ENCODE results near the gene CREB3L1.

The CREB3L1 gene

DNA sequence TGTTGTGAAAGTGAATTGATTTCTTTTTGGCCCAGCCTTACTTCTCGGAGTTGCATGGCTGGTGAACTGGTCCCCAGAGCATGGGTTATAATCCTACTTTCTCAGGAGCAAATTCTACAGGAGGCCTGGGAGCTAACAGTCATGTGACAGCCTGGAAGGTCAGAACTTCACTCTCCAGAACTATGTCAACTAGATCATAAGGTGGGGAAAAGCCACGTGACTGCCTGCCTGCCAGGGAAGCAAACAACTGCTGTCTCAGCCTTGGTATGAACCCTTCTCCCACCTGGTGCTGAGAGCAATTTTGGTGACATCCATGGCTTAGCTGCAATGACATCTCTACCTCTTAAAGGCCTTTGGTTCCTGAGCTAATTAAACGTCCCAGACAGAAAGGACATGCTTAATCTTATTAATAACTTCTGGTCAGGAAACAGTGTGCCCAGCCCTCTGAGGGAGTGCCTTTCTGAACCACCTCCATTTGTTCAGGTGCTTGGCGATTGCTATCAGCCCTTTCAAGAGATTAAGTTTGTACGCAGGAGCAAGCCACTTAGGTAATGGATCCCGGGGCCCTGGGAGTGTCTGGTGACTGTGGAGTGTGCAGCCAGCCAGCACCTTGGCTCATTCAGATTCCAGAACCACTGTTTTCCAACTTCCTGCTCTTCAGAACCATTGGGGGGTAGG is 1.4 kb upstream of the CREB3L1 start:
- DNase-seq = peak; percentile 39

GRCh38 chr11:46277313-46277621 is 195 bp upstream of the CREB3L1 start:
- no peak for DNase-seq

GRCh38 chr11:46278387-46279125 is 1.1 kb downstream of the CREB3L1 start:
- DNase-seq = no peak

- peak; percentile 15 for DNase-seq
Measured at GRCh38 chr11:46279126-46280099, 2.0 kb downstream of the CREB3L1 start.

DNA sequence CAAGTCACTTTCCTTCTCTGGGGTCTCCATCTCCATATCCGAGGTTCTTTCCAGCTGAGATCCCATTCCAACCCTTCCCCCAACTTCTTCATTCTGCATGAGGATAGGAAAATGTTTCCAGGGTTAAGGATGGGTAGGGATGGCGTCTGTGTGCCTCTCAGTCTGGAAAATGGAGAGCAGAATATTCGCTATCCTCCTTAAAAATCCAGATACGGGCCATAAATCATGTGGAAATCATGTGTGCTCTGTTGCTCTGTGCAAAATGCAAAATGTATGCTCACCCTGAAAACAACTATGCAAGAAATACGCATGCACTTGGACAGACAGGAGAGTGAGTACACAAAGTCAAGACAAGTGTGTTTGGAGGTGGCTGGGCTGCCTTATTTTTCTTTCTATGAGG is 3.2 kb downstream of the CREB3L1 start:
- DNase-seq = no peak

DNA sequence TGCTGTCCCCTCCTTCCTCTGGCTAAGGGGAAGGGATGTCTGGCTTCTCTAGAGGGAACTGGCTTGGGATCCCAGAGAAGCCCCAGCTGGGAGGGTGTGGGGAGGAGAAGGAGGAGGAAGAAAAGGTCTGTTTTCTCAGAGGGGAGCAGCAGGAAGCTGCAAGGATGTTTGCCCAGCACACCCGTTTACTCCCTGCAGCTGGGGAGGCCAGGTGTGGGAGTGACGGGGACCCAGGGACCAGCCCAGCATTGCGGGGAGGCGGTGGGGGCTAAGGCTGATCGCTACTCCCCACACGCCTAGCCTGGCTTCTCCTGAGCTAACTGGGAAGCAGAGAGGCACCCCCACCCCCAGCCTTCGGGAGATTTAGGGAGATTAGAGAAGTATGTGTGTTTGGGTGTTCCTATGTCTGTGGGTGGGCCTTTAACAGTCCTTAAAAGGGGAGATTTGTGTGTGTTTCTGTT is 3.9 kb downstream of the CREB3L1 start:
- no peak for DNase-seq

DNA sequence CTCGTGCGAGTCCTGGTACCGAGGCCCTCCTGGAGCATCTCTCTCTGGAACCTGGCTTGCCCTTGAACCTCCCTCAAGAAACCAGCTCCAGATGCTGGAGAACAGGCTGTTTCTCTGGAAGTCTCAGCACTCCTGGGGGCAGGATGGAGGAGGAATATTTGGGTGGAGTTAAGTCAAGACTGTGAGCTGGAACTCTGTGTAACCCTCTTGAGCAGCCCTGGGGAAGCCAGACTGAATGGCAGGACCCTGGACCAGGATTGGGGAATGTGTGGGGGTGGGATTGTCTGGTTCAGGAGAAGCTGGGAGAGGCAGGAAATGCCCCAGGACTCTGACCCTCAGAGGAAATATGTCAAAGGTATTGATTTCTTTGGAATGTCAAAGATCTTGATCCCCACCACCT is 7.7 kb downstream of the CREB3L1 start:
- DNase-seq = no peak

DNA sequence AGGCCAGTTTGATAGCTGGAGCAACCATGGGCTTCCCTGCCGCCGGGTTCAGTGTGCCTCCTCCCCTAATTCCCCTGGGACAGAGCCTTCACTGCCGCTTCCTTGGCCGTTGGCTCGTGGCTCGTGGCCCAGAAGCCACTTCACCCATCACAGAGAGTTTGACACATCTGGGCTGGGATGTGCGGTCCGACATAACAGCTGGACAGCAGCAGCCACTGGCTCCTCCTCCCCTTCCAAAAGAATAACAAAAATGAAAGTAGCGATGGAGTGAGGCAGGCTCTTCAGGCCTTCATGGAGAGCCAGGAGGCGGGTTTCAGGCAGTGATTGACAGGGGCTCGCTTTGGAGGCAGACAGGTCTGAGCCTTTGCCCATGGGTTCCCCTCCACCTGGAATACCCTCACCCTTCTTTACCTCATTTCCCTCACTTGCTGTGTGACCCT is 8.2 kb downstream of the CREB3L1 start:
- no peak for DNase-seq

DNA sequence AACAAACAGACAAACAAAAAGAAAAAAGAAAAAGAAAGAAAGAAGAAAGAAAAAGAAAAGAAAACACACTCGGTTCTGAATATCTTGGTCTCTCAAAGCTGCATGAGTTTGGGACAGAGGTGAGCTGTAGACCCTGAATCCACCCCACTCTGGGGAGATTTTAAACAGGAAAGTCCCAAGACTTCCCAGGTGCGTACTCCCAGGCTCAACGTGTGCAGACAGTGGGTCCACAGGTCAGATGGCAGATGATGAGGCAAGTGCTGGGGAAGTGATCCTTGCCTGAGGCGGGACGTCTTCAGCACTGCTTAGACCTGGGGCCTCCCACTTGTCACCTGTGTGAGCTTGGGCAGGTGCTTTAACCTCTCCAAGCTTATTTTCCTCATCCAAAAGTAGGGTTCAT is 9.3 kb downstream of the CREB3L1 start:
- no peak for DNase-seq

DNA sequence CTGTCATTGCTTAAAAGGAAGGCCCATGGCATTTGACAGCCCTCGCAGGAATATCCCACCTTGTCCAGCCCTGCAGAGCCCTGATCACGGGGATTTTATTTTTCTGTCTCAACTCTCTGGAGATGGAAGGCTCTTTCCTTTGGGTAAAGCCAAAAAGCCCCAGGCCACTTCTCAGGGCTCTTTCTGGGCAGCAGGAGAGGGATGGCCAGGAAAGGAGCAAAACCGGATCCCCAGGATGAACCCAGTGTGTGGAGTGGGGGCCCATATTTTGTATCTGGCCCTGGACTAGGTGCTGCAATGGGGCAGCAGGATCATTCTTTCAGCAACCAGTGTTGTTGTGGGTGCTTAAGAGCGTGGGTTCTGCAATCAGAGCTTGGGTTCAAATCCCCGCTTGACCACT is 11.0 kb downstream of the CREB3L1 start:
- no peak for DNase-seq

DNA sequence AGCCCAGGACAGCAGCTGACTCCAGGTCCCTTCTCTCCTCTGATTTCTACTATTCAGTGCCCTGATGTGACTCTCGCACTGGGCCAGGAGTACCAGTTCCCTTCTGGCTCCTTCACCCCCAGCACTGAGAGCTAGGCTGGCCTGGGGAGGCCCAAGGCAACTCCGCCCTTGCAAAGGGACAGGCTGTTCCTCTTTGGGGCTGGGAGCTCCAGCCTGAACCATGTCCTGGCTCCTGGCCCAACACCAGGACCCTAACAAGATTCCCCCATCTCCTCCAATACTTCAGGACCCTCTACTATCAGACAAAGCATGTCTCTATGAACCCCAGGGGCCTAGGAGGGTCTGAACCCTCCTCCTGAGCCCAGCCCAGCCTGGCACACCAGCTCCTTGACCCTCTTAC is 12.5 kb downstream of the CREB3L1 start:
- DNase-seq = no peak

- no peak for DNase-seq
Measured at GRCh38 chr11:46290598-46291309, 13.3 kb downstream of the CREB3L1 start.

DNA sequence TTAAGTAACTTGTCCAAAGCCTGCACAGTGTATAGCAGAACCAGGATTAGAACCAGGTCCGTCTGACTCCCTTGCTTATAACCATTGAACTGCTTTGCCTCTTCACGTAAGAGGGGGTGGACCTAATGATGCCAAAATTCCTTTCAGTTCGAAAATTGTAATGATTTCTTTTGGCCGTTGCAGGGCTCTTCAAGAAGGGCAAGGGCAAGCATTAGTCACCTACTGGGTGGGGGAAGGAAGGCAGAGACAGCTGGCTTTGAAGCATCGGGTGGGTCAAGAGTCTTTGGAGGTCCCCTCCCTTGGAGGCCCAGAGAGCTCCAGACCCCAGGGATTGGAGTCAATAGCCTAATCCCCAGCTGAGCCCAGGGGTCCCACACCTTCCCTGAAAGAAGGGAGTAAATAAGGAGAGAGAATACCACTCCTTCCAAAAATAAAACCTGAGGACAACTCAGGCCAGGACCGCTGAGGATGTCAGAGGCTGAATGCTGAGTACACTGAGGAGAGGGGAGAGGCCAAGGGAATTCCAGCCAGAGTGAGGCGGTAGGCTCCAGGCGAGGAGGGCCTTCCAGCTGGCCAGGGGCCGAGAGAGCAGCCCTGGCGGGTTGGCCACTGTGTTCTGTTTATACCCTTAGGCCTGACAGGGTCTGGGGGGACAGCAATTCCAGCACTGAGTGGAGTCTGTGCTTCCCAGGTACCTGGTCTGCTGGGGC is 14.1 kb downstream of the CREB3L1 start:
- no peak for DNase-seq

DNA sequence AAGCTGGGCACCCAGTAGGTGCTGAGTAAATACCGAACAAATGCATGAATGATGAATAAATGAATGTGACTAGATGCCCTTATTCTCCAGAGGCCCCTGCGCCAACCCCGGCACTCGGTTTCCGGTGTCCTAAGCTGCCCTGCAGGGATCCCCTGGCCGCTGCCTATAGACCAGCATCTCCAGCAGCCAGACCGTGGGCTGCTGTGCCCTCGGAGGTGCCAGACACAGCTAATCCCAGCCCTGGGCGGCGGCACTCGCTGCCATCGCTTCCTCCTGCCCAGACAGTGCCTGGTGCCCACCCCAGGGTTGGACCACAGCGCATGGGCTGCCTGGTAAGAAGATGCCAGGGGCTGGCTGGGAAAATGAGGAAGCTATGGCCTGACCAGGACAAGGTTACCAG is 15.6 kb downstream of the CREB3L1 start:
- no peak for DNase-seq

DNA sequence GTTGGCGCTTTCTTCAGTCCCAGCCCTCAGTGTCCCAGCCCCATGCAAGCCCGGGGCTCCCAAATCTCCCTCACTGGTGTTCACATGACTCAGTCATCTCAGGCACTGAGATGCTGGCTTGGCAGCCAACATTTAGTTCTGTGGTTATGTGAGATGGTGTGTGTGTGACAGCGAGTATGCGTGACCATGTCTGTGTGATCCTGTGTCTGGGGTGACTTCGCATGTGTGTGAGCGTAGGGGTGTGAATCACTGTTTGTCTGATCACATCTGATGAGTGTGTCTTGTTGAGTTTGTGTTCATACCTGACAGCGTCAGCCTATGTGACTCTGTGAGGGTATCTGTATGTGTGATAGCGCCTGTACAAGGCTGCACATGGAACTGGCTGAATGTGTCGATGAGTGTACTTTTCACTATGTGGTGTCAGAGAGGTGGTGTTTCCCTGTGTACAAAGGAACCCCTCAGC is 16.2 kb downstream of the CREB3L1 start:
- DNase-seq = no peak

DNA sequence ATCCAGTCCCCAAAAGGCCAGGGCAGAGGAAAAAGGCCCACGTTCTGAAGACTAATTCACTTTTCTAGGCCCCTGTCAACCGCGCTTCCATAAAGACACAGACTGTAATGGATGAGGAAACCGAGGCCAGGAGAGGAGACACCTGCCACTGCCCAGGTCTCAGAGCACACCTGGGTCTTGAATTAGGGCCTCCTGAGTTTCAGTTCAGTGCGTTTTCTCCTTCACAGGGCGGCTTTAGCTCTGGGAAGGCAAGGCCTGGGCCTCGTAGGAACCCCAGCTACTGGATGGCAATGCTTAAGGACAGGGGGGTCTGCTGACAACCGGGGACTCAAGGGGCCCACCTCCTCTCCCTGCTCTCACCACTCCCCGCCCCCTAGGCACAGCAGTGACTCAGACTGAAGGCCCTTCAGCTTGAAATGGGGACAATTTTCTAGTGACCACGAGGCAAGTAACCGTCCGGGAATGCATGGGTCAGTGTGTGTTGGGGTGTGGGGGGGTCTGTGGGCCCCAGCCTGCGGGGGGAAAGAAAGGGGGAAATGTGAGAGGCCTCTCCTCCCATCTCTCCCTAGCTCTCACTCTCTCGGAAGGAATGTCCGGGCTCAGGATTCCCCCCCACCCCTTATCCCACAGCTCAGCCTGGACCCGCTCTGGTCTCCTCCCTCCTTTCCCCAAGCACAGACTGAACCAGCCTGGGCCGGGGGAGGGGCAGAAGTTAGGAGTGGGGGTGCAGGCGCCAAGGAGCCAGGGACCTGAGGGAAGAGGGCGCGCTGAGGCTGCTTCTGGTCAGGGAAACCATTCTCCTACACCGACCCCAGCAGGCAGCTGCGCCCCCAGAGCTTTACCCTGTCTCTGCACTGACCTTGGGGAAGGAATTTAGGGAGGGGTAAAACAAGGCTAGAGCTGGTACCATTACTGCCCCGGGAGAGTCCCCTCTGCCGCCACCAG is 17.2 kb downstream of the CREB3L1 start:
- no peak for DNase-seq

DNA sequence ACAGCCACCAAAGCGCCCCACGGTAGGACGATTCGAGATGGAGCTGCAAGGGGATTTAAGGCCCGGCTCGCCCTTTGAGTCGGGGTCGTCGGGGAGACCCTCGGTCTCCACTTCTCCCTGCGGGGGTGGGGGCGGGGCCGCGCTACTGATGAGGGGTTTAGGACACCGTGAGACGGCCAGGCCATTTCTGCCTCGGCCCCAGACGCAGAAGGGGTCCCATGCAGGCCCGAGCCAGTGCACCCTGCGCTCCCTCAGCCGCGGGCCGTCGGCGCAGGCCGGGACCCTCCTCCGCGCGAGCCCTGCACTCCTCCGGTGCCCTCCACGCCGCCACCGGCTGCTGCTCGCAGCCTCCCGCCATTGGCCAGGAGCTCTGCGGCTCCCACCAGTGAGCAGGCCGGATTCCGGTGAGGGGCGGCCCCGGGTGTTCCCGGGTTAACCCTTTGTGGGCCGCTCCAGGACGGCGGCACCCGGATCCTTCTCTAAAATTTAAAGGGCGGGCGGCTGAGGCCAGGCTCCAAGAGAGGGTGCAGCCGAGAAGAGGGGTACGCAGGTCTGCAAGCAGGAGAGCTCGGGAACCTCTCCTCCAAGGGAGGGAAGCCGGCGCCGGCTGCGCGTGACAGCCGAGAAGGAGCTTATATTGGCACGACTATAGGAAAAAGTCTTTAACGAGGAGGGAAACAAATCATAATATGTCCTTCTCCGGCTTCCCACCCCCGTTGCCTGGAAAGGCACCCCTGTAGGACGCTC is 18.0 kb downstream of the CREB3L1 start:
- no peak for DNase-seq

DNA sequence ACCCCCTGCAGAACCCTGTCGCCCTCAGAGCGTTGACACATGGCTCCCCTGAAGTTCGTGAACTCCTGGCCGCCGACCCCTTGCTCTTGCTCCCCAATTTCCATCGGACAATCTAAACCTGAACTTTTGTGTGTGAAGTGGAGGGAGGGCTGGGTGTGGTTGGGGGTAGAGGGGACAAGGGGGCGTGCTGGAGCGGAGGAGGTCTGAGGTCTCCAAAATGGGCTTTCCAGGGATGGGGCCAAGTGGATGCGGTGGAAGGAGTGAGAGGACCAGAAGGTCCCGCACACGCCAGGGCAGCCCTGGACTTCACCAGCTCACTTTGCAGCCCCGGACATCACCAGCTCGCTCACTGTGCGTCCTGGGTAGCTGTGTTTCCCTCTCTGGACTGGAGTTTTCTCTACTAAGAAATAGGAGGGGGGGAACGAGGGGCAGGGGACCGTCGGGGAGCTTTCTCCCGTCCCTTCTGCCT is 18.6 kb downstream of the CREB3L1 start:
- no peak for DNase-seq

DNA sequence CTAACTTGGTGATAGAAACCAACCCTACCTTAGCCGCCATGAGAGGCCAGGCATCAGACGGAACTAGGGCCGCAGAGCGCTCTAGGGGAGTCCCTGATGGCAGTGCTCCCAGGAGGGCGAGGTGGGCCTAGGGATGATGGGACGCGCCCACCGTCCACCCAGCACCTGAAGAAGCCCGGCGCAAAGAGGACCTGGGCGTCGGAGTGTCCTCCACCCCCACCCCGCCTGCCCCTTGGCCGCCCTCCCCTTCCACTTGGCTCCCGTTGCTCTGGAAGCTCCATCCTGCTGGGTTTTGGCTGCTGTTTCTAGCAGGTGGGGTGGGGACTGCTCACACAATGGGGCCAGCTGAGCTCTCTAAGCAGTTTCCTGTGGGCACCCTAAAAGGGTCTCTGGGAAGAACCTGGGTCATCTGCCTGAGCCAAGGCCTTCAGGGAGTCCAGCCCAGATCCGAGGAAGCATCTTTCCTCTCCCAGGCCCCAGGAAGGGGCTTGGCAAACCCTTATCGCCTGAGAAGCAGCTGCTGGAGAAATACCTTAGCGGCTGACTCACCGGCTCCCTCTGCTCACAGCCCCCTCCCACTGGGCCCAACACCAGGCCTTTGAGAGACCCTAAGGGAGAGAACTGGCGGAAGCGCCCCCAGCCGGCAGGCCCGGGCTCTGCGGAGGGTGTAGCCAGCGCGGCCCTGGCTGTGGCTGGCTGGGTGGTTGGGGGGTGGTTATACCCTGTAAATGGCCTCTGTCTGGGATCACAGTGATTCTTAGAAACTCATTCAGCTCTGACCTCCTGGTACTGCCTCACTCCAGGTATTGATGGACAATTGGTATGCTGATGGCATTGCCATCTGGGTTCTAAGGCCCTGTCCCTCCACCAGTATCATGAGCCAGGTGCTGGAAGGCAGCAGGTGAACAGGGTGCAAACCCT is 19.3 kb downstream of the CREB3L1 start:
- no peak for DNase-seq

Data from NCI-H2029 treated with DMSO at 0.1 percent for 48 hours (cell line).